Measurements from ENCODE around the gene ANKRD9.

DNA sequence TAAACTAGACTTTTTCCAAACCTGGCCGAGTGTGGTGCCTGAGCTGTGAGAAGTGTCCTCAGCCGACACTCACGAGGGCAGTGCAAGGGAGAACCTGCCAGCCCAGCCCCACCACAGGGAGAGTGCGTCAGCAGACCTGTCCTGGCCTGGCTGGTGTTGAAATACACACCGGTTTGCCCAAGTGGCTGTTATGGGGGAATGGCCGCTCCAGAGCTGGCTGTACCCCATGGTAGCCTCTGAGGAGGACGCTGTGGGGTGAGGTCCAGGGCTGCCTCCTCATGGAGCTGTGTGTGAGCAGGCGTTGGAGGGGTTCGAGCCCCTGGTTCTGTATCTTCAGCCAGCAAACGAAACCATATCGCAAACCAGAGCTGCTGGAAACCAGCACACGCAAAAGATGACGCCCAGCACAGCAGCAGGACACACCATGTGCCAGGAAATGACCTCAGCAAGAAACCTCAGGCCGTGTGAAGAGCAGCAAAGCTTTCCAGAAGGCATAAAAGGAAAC lies 9.4 kb downstream of the ANKRD9 start:
- TF ChIP-seq POLR2A (IDR thresholded peaks at IDR 0.05), result no peak
- TF ChIP-seq, protein P1, sequence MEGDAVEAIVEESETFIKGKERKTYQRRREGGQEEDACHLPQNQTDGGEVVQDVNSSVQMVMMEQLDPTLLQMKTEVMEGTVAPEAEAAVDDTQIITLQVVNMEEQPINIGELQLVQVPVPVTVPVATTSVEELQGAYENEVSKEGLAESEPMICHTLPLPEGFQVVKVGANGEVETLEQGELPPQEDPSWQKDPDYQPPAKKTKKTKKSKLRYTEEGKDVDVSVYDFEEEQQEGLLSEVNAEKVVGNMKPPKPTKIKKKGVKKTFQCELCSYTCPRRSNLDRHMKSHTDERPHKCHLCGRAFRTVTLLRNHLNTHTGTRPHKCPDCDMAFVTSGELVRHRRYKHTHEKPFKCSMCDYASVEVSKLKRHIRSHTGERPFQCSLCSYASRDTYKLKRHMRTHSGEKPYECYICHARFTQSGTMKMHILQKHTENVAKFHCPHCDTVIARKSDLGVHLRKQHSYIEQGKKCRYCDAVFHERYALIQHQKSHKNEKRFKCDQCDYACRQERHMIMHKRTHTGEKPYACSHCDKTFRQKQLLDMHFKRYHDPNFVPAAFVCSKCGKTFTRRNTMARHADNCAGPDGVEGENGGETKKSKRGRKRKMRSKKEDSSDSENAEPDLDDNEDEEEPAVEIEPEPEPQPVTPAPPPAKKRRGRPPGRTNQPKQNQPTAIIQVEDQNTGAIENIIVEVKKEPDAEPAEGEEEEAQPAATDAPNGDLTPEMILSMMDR (IDR thresholded peaks at IDR 0.05 in 8 of 11, conservative IDR thresholded peaks at IDR 0.05 in 3 of 11), result no peak

Data from spleen (tissue), 7 donors.